HG03469 (cell line): Measurements from ENCODE around the gene COX10.

Source experiments
- ATAC-seq: cut with Tn5 transposase; IDR thresholded peaks from one replicate; pipeline ENCODE4 v1.9.1; 2021; ENCODE audit warnings: mild to moderate bottlenecking, moderate library complexity, moderate number of reproducible peaks; ENCODE audit not compliant: unreplicated experiment

Gene COX10

GRCh38 chr17:14068542-14069250, 608 bp upstream of the COX10 start:
- no peak for ATAC-seq

DNA sequence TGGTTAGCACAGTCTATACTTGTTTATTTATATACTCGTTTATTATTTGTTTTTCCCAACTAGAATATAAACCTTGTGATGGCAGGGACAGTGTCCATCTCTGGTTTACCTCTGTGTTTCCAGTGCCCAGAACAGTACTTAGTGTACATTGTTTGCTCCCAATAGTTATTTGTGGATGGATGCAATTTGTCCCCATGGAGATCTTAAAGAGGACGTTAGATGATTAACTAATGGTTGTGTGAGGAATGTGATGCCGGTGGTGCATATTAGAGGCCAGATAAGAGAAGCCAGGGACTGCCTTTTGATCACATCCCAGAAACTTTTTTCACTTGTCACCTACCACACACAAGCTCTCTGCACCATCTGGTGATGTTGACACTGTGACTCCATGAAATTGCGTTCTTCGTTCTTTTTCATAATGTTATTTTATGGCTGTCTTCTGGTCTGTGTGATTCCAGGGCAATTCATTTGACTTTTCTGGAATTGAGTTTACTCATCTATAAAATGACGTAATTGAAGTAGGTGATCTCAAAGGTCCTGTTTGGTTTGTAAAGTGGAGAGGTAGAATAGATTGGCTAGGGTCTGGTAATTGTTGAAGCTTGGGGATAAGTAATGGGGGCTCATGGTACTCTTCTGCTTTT, 1.2 kb downstream of the COX10 start:
- no peak for ATAC-seq

DNA sequence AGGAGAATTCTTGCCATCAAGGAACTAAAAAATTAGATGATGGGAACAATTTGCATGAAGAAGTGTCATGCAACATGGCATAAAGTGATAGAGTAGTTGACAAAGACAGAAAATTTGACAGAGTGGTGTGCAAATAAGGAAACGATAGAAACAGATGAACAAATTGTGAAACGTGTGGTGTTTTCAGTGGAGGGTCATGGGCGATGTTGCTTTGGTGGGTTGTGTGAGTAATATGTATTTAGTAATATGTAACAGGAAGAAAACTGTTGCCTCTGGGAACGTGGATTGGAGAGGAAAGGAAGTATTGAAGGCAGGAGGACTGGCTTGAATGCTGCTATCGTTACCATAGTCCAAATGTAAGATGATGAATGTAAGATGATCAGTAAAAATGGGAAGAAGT, 3.6 kb downstream of the COX10 start:
- no peak for ATAC-seq

GRCh38 chr17:14078027-14078426, 8.7 kb downstream of the COX10 start:
- ATAC-seq: no peak

DNA sequence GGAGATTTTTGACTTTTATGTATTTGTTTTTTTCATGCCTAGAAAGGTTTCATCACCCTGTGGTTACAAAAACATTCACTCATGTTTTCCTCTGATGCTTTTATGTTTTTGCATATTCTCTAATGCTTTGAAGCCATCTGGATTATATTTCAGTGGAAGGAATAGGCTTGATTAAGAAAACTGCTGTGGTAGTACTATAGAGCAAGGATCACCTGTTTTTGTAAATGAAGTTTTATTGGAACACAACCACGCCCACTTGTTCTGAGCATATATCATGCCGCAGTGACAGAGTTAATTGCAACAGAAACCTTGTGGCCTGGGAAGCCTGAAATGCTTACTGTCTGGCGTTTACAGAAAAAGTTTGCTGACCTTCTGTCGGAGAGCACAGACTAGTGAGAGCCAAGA, 11.5 kb downstream of the COX10 start:
- ATAC-seq: no peak

DNA sequence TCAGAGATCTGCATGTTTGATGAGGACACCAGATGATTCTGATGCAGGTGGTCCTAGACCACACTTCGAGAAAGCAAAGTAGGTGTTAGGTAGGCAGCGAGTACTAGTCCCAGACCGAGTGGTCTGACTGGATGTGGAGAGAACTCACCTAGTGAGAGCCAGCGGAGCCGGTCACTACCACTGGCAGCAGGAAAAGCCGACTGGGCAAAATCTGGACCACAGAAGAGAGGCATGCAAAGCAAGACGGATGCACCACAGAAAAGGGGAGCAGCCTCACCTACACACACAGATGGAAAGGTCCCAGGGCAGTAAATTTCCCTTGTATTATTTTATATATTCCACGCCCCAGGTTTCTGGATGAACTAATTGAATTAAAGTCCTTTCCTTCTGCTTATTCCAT, 13.5 kb downstream of the COX10 start:
- no peak for ATAC-seq

- ATAC-seq: no peak
These were observed 15.7 kb downstream of the COX10 start for GRCh38 chr17:14084955-14085354.

GRCh38 chr17:14086189-14086588, 16.9 kb downstream of the COX10 start:
- no peak for ATAC-seq

- ATAC-seq: no peak
These were observed 19.9 kb downstream of the COX10 start for GRCh38 chr17:14089179-14089578.

- ATAC-seq: no peak
These were observed 22.1 kb downstream of the COX10 start for GRCh38 chr17:14091367-14091766.

DNA sequence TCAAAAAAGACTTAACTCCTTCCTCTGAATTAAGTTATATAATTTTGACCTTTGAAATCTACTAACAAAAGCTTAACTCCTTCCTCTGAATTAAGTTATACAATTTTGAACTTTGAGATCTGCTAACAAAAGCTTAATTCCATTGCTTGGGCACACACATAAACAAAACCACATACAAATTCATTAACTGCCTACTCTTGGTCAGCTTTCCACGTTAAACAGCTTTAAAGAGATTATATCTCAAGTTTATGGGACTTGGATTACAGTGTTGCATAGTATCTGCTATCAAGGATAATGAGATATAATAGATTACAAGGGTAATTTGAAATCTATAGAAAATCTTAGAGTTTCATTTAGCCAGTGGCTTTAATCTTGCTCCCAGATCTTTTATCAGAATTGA, 23.5 kb downstream of the COX10 start:
- ATAC-seq: no peak

DNA sequence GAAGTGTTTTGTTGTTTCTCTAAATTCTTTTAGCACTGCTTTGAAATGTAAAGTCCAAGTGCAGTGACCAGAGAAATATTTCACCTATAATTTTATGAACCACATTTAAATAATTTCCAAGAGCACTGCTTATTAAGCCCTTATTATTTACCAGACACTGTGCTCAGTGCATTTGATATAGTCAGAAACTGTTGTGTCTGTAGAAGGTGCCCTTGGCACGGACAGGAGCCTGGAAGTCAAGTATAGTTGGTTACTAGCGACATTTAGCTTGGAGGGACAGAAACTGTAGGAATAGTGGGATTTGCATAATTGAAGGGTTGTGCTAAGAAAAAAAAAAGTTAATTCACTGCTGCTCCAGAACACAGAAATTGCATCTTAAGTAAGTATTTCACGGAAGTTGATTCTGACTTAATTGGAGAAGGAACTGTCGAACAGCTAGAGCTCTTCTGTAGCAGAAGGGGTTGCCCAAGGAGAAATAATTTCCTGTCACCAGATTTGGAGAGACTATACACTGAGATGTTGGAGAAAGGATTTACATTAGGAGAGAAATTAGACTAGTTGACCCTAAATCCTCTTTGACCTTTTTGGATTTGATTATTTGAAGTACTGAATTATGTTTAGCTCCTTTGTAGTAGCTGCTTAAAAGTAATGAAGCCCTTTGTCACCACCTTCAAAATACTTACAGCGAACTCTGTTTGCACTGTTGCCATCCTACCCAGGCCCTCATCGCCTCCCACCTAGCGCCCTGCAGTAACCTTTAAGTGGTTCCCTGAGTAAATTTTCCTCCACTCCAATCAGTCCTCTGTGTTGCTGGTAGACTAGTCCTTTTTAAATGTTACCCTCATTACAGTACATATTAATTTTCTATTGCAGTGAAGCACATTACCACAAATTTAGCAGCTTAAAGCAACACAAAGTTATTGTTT, 25.6 kb downstream of the COX10 start:
- no peak for ATAC-seq

DNA sequence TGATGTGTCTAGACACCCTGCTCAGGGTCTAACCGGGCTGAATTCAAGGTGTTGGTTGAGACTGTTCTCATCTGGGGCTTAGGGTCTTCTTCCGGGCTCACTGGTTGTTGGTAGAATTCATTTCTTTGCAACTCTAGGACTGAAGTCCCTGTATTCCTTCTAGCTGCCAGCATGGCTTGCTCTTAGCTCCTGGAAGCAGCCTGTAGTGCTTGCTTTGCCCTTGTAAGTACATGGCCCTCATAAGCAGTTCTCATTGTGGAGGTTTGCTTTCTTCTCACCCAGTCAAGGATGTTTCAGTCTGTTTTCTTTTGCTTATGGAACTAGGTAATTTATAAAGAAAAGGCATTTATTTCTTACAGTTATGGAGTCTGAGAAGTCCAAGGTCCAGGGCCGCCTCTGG, 26.3 kb downstream of the COX10 start:
- no peak for ATAC-seq

GRCh38 chr17:14098246-14098645, 28.9 kb downstream of the COX10 start:
- no peak for ATAC-seq

- ATAC-seq: no peak
These were observed 32.7 kb downstream of the COX10 start for GRCh38 chr17:14101976-14102375.

GRCh38 chr17:14103836-14104235, 34.5 kb downstream of the COX10 start:
- ATAC-seq: no peak

GRCh38 chr17:14104734-14105133, 35.4 kb downstream of the COX10 start:
- no peak for ATAC-seq

GRCh38 chr17:14107889-14108288, 38.6 kb downstream of the COX10 start:
- no peak for ATAC-seq

GRCh38 chr17:14112407-14112806, 43.1 kb downstream of the COX10 start:
- ATAC-seq: no peak

DNA sequence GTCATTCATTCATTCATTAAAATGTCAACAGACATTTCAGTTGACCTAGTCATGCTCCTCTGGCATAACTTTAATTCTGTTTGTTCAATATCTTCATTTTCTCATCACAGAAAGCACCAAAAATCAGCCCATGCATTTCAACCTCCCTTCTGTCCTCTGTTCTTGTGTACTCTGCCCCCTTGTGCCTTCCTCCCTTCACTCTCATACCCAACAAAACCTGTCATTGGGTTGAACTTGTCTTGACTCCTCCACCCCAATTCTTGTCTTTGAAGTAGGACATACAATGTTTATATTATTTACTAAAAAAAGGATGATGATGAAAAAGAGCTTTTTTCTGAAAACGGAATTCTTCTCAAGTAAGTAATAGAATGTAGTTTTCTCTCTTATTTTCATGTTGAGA, 43.8 kb downstream of the COX10 start:
- no peak for ATAC-seq

GRCh38 chr17:14116263-14117024, 47.1 kb downstream of the COX10 start:
- no peak for ATAC-seq
